Caki2 (cell line): ENCODE measurements around the gene PLD5. TPM values are rescaled to one million over a fixed set of nuclear protein-coding genes. Genes with fewer than 3 reads are reported as not detected.
"Not testable (repeated sequence)": the region's sequence is repeated elsewhere in the genome, so short reads cannot be mapped to it uniquely, and the experiment has no call there.

Experiments used
- DNase-seq: peaks from one replicate; pipeline ENCODE4 v3.0.0-alpha.2; 2015; ENCODE audit warnings: low read depth
- in situ Hi-C: cut with HindIII; loops from 2 replicates; pipeline ENCODE4 v1.10.0; 2016; ENCODE audit warnings: low sequenced_read_pairs, low pct_unique_long_range_greater_than_20kb, mixed read lengths
- total RNA-seq: library from RNA; depleted of rRNA; stranded (reverse); fragments of >200 nt; shearing (Covaris generic); gene quantifications from 2 replicates; pipeline ENCODE4 v1.2.3, GENCODE V29; 2014; ENCODE audit warnings: low replicate concordance

PLD5 gene
- total RNA-seq, 1 experiment from 2014 or later: 2.5 TPM

DNA sequence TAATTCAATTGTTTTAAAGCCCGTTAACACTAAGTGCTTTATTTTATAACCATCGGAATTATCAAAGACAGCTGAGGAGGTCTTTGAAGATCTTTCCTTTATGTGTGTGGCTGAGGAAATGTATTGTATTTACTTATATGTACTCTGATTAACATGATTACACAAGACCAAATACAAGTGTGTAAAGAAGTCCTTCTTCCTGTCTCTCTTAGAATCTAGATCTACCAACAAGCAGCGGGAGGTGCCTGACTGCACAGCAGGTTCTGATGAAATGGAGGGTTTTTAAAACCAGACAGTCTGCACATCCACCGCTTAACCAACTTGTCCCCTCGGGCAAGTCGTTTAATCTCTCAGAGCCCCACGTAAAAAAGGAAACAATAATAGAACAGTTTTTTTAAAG is 285.1 kb downstream of the PLD5 start:
- DNase-seq: no peak
- in situ Hi-C loops: no loop called here

DNA sequence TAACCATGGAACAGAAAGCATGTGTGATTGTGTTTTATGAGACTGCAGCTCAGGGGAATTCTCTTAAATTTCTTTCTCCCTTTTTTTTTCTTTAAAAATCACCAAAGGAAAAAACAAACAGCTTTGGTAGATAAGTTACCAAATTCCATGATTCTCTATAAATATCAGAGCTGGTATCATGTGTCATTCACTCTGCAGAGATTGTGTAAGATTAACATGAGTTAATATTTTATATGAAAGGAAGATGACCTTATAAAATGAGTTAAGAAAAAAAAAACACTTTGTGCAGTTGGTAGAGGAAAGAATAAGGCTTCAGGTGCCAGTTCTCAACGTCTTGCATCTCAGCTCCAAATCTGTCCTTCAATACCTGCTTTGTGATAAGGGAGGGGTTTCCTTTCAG is 287.4 kb downstream of the PLD5 start:
- in situ Hi-C loops: no loop called here
- peak; percentile 28 for DNase-seq

DNA sequence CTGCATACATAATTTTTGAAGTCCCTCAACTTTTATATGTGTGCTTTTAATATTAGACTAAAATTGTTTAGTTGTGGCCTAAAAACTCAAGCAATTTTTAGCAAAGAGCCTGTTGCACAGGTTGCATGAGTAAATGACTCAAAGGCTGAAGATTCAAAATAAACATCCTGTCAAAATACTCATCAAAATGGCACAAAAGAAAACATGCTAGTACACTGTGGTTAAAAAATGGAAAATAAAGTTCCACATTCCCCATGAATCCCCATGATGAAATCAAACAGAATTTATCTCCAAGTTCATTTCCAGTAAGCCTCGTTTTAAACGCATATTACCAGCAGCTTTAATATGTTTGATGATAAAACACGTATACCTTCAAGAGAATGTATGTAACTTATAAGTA is 295.5 kb downstream of the PLD5 start:
- DNase-seq: no peak
- in situ Hi-C loops: no loop called here

- peak; percentile 45 for DNase-seq
- in situ Hi-C loops: no loop called here
Measured at GRCh38 chr1:242225767-242226573, 298.5 kb downstream of the PLD5 start.

- DNase-seq, in situ Hi-C loops: not testable (repeated sequence)
Measured at GRCh38 chr1:242224878-242225766, 299.4 kb downstream of the PLD5 start.

DNA sequence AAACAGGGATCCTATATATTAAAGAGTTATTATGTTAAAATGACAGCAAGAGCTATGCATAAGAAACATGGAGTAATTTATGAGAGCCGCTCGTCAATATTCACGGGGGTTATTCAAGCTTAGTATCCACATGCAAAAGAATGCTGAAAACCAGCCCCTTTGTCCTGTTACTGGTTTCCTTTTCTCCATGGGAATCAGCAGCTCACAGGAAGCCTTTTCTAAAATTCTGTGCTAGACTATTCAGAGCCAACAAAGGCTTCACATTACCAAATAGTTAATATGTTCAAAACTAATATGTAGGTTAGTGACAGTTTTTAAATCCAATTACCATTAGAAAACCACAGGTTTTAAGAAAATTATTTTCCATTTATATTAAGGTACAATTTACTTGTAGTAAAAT is 300.0 kb downstream of the PLD5 start:
- no peak for DNase-seq
- in situ Hi-C loops: no loop called here

GRCh38 chr1:242219905-242220304 is 304.6 kb downstream of the PLD5 start:
- in situ Hi-C loops: no loop called here
- DNase-seq: no peak

DNA sequence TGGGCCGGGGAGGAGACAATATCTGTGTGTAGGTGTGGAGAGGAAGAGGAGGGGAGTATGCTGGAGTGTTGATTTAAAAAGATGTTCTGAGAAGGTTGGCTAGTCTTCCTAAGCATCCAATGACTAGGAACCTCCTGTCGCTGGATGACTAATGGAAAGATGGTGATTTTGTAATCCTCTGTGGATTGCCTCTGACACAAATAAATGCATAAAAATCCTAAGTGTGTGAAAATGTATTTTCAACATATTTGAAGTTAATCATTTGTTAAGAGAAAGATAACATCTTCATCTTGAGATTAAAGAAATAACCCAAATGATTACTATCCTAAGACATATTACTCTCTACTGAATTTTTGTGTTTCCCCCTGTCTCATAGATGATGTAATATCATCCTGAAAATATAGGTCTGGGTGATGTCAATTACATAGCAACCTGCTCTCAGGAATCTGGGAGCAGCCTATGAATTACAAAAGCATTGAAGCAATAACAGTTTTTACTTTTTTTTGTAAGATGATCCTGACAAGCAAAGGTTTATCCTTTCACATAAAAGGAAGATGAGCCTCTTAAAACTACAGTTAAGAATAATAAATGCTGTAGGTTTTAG is 305.1 kb downstream of the PLD5 start:
- no peak for DNase-seq
- in situ Hi-C loops: no loop called here

DNA sequence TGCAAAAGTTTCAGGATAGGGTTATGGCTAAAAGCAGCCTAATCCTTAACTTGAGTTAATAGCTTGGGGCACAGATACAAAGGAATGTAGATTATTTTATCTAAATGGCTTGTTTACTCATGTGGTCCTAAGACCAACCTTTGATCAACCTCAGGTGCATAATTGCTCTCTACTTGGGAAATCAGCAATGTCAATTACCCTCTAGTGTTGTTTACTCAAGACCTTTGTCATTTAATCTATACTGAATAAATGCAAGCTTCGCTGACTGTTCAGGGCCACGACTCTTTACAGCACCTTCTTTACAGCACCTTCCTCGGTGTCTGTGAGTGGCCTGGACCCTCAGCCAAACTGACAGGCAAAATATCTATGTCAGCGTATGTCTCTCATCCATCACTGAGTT is 308.1 kb downstream of the PLD5 start:
- DNase-seq: no peak
- in situ Hi-C loops: no loop called here

DNA sequence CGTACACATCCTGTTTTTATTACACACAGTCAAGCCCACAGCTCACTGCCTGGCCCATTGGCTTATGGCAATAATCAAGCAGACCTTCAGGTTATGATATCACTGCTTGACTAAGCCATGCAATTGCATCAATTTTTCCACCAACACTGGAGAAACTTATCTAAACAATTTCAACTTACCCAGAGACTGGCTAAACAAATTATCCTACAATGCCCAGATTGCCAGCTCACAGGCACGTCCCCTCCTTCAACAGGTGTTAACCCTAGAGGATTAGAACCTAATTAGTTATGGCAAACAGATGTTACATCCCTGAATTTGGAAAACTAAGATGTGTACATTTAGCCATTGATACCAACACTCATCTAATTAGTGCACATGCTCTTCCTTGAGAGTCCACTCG is 310.0 kb downstream of the PLD5 start:
- in situ Hi-C loops, DNase-seq: not testable (repeated sequence)

DNA sequence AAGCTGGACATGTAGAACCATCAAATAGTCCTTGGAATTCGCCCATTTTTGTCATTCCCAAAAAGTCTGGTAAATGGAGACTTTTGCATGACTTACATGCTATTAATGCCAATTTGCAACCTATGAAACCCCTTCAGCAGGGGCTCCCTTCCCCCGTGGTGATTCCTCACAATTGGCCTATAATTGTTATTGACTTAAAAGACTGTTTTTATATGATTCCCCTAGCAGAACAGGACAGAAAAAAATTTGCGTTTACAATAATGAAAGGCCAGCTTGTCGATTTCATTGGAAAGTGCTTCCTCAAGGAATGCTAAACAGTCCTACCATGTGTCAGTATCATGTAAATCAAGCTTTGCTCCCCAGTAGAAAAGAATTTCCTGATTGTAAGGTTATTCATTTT is 311.5 kb downstream of the PLD5 start:
- DNase-seq, in situ Hi-C loops: not testable (repeated sequence)

GRCh38 chr1:242212401-242212800 is 312.1 kb downstream of the PLD5 start:
- DNase-seq: no peak
- in situ Hi-C loops: no loop called here

DNA sequence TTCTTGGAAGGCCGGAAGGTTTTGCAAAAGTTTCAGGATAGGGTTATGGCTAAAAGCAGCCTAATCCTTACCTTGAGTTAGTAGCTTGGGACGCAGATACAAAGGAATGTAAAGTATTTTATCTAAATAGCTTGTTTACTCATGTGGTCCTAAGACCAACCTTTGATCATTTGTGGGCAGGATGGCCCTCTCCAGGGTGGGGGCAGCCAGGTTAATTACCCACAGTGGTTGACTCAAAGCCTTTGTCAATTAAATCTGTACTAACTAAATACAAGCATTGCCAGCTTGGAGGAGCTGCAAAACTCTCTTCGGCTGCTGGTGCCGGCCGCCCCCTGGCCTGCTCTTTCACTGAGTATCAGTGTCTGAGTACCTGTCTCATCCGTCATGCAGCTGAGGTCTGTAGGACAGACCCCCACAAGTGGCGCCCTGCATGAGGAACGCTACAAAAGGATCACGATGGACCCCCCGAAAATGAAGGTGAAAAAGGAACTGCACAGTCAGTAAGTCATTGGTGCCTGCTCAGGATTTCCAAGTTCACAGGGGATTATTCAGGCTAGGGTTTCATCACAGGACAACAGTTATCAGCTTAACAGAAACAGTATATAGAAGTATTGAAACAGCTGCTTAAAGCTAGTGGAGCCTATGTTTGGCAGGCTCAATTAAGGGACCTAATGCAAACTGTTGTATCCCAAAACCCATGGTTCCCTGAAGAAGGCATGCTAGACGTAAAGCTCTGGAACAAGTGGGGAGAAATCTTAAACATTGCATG is 313.1 kb downstream of the PLD5 start:
- no peak for DNase-seq
- in situ Hi-C loops: no loop called here

GRCh38 chr1:242210316-242210715 is 314.2 kb downstream of the PLD5 start:
- in situ Hi-C loops, DNase-seq: not testable (repeated sequence)

- no peak for DNase-seq
- in situ Hi-C loops: no loop called here
Measured at GRCh38 chr1:242209063-242209462, 315.4 kb downstream of the PLD5 start.

DNA sequence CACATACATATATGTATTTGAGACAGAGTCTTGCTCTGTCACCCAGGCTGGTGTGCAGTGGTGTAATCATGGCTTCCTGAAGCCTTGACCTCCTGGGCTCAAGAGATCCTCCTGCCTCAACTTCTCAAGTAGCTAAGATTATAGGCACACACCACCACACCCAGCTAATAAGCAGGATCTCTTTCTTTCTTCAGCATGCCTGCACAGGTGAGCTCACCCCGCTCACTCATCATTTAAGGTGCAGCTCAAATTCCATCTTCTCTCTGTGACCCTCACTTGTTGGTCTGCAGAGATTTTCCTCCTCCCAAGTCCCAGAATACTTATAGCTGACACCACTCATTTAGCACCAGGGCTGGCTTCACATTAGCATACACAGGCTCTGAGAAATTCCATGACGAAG is 316.5 kb downstream of the PLD5 start:
- in situ Hi-C loops: no loop called here
- no peak for DNase-seq

DNA sequence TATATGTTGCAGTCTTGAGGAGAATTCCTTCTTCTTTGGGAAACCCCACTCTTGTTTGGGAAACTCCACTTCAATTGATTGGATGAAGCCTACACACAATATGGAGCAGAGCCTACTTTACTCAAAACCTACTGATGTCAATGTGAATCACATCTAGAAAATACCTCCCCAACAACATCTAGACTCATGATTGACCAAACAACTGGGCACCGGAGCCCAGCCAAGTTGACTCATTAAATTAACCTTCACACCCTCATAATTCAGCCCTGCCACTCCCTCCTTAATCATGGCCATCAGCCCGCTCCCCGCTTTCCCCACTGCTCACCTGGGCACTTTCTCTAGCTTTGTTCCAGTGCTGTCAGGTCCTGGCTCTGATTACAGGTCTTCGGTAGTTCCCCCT is 317.5 kb downstream of the PLD5 start:
- DNase-seq: no peak
- in situ Hi-C loops: no loop called here
